Myocyte (in vitro differentiated cells): Measurements from ENCODE around the gene ATP5IF1. TPM values are rescaled to one million over a fixed set of nuclear protein-coding genes. Genes with fewer than 3 reads are reported as not detected.

Experiments used
- DNase-seq: peaks from one replicate; pipeline ENCODE4 v3.0.0-alpha.2; 2012; ENCODE audit warnings: low read depth
- total RNA-seq: library from RNA; depleted of rRNA; stranded (reverse); fragments of >200 nt; gene quantifications from 2 replicates; pipeline ENCODE4 v1.2.3, GENCODE V29; 2014

Gene ATP5IF1
- total RNA-seq, 1 donor from 2014 or later = 183 TPM

DNA sequence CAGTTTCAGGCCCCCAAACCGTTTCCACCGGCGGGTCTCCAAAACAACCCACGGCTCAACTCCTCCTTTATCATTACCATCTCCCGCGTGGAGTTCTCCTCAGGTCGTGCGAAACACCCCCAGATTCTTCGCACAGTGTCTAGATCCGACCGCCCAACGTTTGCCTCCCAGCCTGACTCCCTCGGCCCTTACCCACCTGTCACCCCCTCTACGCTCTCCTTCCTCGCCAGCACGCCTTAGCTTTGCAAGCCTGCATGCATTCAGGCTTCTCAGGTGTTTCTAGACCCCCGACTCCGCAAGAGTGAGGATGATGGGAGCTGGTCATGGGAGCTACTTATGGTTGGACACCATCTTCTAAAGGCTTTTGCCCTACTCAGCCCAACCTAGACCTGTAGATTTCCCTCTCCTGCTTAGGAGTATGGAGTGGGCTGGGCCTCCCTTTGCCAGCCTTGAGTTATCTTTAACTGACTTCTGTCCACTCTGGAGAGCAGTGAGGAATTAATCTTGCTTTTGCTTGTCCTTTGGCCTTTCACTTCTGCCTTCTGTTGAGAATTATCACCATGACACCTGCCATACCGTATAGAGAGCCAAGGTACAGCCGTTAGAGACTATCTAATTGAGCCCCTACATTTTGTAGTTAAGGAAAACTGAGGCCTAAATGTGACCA is 865 bp downstream of the ATP5IF1 start:
- DNase-seq = no peak

DNA sequence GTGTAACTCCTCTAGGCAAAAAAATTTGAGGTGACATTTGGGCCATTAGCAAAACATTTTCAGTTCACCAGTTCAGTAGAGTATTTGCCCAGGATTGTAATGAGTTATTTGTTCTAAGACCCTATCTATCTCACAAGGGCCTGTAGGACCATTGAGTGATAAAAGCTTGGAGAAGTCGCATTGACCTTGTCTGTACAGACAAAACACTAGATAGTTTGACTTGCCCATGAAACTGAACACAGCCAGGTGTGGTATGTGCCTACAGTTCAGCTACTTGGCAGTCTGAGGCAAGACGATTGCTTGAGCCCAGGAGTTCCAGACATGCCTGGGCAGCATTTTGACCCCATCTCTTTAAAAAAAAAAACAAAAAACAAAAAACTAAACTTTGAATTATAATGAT is 3.1 kb downstream of the ATP5IF1 start:
- DNase-seq = no peak

- DNase-seq = no peak
These were observed 4.1 kb downstream of the ATP5IF1 start for GRCh38 chr1:28240024-28240423.

DNA sequence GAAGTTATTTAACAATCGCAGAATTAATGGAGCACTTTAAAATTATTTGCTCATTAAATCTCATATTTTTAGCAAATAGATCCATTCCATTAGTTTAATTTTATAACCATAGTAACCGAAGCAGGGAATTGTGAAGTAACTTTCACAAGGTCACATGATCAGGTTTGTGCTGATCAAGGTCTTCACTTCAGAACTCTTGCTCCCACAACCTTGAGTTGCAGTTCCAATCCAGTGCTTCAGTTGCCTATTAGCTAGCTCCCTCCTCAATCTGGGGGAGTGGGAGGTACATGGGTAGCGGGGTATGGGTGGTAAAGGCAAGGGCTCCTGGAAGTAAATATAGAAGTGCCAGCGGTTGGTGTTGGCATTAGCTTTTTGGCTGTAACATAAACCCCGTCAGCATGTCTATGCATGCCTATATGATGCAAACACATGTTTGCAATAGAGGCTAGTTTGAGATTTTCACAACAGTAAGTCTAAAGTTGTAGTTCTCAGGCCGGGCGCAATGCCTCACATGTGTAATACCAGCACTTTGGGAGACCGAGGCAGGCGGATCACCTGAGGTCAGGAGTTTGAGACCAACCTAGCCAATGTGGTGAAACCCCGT is 5.8 kb downstream of the ATP5IF1 start:
- no peak for DNase-seq

- DNase-seq = no peak
These were observed 7.9 kb downstream of the ATP5IF1 start for GRCh38 chr1:28243685-28244311.

- DNase-seq = peak; percentile 77
These were observed 8.8 kb downstream of the ATP5IF1 start for GRCh38 chr1:28244549-28245251.

- no peak for DNase-seq
These were observed 10.5 kb downstream of the ATP5IF1 start for GRCh38 chr1:28246427-28246832.

DNA sequence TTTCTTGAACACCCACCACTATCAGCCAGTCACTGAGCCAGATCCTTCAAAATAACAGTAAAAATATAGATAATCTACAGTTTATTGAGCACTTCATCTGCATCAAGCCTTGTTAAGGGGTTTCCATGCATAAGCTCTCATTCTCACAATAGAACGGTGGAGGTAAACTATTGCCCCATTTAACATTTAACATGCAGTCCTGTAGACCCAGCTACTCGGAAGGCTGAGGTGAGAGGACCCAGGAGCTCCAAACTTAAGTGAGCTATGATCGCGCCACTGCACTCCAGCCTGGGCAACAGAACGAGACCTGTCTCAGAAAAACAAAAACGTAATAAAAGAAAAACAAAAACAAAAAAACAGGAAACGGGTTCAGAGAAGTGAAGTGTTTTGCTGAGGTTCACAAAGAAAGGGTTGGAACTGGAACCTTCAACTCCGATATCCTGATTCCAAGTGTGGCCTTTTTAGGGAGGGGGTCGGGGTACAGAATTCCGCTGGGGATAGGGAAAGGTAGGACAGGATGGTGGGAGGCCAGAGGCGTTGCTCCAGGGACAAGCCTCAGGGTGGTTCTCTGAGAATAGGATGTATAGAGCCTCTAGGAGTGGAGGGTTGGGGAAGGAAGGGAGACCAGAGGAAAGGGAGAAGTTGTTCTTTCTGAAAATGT is 11.8 kb downstream of the ATP5IF1 start:
- DNase-seq = no peak

DNA sequence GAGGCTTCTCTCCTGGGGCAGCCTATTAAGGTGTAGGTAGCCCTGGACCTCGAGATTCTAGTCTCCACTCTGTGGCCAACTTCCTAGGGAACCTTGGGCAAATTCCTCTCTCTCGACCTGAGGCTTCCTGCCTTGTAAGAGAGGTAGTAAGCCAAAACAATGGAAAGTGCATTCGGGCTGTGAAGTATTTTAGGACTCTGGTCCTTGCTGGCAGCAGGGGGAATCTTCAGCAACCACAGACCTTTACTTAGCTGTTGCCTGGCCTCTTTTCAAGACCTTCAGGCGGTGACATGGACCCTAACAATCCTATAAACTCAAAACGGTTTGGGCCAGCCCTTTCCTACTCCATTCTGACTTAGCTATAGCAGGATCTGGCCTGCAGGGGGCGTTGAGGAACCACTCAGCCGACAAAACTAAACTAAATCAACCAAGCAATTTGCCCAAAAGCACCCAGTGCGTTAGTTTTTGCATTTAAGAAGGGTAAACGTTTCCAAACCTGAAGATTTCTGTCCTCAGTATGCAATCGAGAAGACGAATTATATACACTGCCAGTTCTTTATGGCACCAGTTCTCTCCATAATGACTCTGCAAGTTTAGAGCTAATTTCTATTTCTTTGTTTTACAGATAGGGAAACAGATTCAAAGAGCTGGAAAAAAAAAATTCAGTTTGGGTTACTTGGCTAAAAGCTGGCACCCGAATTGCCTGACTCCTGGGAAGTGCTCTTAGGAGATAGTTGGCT is 12.5 kb downstream of the ATP5IF1 start:
- DNase-seq = peak; percentile 86

- peak; percentile 73 for DNase-seq
These were observed 13.3 kb downstream of the ATP5IF1 start for GRCh38 chr1:28249013-28249865.

DNA sequence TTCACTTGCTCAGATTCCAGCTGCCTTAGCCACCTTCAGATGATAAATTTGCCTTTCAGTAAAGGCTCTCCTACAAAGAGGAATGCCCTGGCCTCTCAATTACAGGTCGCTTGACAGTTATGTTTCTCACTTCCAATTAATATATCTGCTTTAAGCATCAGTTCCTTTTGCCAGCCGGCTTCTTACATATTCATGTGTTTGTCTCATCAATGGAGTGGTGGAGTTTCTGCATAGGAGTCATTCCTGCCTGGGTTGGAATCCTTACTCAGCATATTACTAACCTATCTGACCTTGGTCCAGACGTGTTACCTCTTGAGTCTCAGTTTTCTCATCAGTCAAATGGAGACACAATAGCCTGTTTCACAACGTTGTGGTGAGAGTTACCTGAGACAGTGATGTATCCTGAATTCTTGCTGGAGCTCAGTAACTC is 14.0 kb downstream of the ATP5IF1 start:
- DNase-seq = no peak

- no peak for DNase-seq
These were observed 20.4 kb downstream of the ATP5IF1 start for GRCh38 chr1:28256197-28256827.

DNA sequence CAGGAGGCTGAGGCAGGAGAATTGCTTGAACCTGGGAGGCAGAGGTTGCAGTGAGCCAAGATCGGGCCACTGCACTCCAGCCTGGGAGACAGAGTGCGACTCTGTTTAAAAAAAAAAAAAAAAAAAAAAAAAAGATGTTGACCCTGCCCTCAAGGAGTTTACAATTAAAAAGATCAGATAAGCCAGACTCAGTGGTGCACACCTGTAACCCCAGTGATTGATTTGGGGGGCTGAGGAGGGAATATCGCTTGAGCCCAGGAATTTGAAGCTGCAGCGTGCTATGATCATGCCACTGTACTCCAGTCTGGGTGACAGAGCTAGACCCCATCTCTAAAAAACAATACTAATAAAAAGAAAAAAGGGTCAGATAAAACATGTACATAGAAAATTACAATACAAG is 21.8 kb downstream of the ATP5IF1 start:
- DNase-seq = no peak

DNA sequence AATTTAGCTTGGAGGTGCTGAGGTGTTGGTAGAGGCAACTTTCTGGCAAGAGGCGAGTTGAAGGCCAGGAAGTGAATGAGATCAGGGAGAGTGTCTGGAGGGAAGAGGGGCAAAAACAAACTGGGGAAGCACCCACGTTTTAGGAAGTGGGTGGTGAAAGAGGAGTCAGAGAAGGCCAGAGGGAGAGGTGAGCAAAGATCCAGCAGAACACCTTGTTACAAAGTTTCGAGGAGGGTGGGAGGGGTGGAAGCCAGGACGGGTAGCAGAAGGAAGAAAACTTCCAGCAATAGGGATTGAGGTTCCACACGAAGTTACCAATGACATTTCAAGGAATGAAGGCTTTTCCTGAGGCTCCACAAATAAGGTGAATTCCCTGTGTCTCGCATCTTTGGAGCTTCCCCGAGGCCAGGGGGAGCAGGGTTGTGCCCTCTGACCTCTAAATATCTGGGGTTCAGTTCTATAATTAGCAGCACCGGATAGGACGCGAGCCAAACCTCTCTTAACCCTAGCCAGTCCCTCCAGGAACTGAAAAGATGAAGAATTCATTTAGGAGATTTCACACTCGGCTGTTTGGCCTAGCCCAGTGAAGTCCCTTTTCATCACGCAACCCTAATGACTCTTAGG is 22.8 kb downstream of the ATP5IF1 start:
- no peak for DNase-seq

DNA sequence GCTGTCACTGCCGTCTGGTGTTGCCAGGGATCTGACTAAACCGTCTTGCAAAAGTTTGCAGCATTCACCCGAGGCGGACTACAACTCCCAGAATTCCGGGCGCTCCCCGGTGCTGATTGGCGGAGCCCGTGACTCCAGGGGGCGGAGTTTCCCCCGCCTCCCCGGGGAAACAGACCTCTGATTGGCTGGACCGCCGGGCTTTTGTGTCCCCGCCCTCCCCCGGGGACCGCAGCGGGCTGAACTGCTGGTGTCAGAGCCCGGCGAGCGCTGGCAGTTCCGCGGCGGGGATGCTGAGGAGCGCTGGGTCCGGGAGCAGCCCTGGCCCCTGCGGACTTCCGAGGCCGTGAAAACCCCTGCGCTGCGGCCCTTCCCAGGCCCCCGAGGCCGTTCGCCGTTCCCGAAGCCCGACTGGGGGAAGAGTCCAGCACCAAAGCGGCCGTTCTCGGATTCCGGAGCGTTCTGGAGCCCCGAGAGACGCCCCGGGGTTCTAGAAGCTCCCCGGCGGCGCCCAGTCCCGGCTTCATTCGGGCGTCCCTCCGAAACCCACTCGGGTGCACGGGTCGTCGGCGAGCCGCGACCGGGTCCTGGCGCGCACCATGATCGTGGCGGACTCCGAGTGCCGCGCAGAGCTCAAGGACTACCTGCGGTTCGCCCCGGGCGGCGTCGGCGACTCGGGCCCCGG is 23.5 kb downstream of the ATP5IF1 start, which contains the start of gene SESN2:
SESN2 (plus strand) TSS at position 267 of the 682 bp plus-strand sequence; CDS start at position 597, 330 bp downstream.
- DNase-seq = peak; percentile 99

DNA sequence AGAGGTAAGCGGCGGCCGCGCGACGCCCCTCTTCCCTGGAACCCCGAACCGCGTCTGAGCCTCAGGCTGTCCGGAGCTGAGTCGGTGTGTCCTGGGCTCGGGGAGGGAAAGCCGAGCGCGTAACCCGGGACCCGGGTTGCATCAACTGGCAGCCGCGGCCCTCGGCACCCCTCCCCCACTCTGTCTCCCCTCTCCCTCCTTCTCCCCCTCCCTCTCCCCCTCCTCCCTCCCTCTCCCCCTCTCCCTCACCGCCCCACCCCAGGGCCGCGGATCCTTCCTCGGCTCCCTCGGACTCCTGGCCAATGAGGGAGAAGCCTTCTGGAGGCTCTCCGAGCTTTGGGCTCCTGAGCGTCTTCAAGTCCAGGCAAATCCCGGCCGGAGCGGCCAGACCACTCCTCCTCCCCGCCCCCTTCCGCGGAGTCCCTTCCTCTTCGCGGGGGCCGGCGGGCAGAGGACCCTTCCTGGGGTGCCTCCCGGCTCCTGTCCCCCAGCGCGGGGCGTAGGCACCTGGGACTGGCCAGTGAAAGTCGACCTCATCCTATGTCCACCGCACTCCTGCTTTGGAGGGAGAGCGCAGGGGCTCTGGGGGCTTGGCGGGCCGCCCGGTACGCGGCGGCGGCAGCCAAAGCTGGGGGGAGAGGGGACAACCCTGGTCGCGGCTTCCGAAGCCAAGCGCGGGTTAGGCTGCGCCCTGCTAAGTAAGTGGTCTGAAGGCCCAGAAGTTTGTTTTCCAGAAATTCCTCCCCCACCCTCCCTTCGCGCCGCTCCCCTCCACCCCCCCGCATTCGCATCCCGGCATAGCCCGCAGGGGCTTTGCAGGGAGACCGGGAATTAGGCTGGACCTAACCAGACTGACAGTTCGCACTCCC is 24.2 kb downstream of the ATP5IF1 start:
- DNase-seq = peak; percentile 86

DNA sequence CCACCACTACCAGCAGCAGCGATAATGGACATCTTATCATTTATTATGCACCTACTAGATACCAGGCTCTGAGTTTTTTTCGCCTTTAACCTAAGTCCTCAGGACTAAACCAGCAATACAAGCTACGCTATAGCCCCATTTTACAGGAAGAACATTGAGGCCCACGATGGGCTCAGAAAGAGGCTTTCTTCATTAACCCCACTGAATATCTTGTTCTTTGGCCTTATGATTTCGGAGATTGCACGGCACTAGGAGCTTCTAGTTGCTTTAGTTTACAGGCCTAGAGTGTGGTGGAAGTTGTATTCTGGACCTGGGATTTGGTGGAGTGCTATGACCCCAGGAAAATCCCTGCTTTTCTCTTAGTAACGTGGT is 24.9 kb downstream of the ATP5IF1 start:
- DNase-seq = no peak
